Transverse colon (tissue), 4 donors: ENCODE measurements around the gene CNPPD1. TPM values are rescaled to one million over a fixed set of nuclear protein-coding genes. Genes with fewer than 3 reads are reported as not detected.
A peak's percentile ranks its signal among the peaks of the same experiment; 100 is the strongest.

ENCODE experiments used
- DNase-seq: peaks from one replicate; pipeline ENCODE4 v3.0.0-alpha.2; 2019
- H3K27ac ChIP-seq, 4 donors: fragments of 200-600 bp; sonication (generic); 2 replicates each; pipeline ENCODE4 v1.5.1; 2016 to 2018; ENCODE audit warnings: inconsistent platforms in 4 of 4
- H3K27me3 ChIP-seq: fragments of 200-600 bp; sonication (generic); 2 replicates; pipeline ENCODE4 v1.5.1; 2017; ENCODE audit warnings: inconsistent platforms
- H3K36me3 ChIP-seq, 4 donors: fragments of 200-600 bp; sonication (generic); 2 replicates each; pipeline ENCODE4 v1.5.1; 2017 to 2019; ENCODE audit warnings: inconsistent platforms in 4 of 4
- H3K4me1 ChIP-seq, 4 donors: fragments of 200-600 bp; sonication (generic); 2 replicates each; pipeline ENCODE4 v1.5.1; 2017 to 2020; ENCODE audit warnings: inconsistent platforms in 4 of 4
- H3K4me3 ChIP-seq, 4 donors: fragments of 200-600 bp; sonication (generic); 1 replicate in 1 of 4; 2 replicates in 3 of 4; pipeline versions ENCODE4 v1.5.1 to v1.6.1; 2017 to 2019; ENCODE audit warnings: inconsistent platforms in 4 of 4
- H3K9me3 ChIP-seq, 2 donors: fragments of 200-600 bp; sonication (generic); 2 replicates each; pipeline ENCODE4 v1.5.1; 2017 to 2019; ENCODE audit warnings: inconsistent platforms in 2 of 2
- EP300 ChIP-seq: sonication (generic); formaldehyde crosslinking; IDR thresholded peaks from one replicate; pipeline ENCODE4 v1.6.1; 2017; ENCODE audit warnings: antibody characterized with exemption, low read depth
- POLR2A ChIP-seq: fragments of 450-650 bp; IDR thresholded peaks from one replicate; pipeline ENCODE4 v1.6.1; 2016; ENCODE audit warnings: antibody characterized with exemption, mild to moderate bottlenecking, moderate library complexity
- POLR2AphosphoS5 ChIP-seq, 3 donors: sonication (generic); formaldehyde crosslinking; IDR thresholded peaks; one replicate each; pipeline ENCODE4 v1.6.1; 2016; ENCODE audit warnings: antibody characterized with exemption in 3 of 3
- WGBS, 2 donors: methylation state at CpG; one replicate each; pipeline ENCODE4 v1.1.5; 2018; ENCODE audit warnings: low coverage in 1 of 2; 5-methylcytosine and 5-hydroxymethylcytosine counted together
- in situ Hi-C, 4 donors: fragments of 200-750 bp; cut with MboI; loops; one replicate each; pipeline versions ENCODE4 v1.15.0 to v1.15.1; 2017; ENCODE audit warnings: low sequenced_read_pairs in 3 of 4, low pct_ligation_motif_present in 1 of 4, low pct_unique_long_range_greater_than_20kb in 1 of 4
- intact Hi-C: fragments of 100-400 bp; cut with DNase I; formaldehyde crosslinking; loops from one replicate; pipeline ENCODE4 v1.15.1; 2023; ENCODE audit warnings: low total_unique reads
- total RNA-seq, 4 donors: library from RNA; depleted of rRNA; stranded (reverse); fragments of >200 nt; gene quantifications; one replicate each; pipeline ENCODE4 v1.1.0, GENCODE V29; 2016
- TF ChIP-seq, protein P1 (sequence below), 5 experiments: fragments of 200-600 bp in 3 of 5; fragments of 450-650 bp in 2 of 5; sonication (generic) in 3 of 5; IDR thresholded peaks; 1 replicate in 2 of 5; 2 replicates in 3 of 5; pipeline ENCODE4 v1.5.1; 2016 to 2017; ENCODE audit warnings: antibody characterized with exemption in 5 of 5, inconsistent platforms in 3 of 5, mild to moderate bottlenecking in 2 of 5, moderate library complexity in 1 of 5

The CNPPD1 gene
- total RNA-seq, 4 donors from 2014 or later: 50.4 to 114 (median 106) TPM

DNA sequence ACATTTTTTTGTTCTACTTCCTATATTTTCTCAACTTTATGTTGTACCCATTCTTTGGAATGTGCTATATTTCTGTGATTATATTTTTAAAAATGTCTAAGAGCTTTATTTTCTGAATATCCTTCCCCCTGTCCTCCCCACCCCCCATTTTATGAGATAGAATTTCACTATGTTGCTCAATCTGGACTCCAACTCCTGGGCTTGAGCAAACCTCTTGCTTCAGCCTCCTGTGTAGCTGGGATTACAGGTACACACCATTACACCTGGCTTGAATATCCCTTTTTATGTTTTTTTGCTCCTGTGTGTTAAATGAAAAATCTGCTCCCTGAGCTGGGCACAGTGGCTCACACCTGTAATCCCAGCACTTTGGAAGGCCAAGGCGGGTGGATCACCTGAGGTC lies 20.7 kb upstream of the CNPPD1 start:
- no peaks in the 10 kb centered on the region for H3K36me3 ChIP-seq
- in situ Hi-C loops (no loop called here), intact Hi-C loops (no loop called here)
- WGBS, 2 donors: 100% methylated on average over 1 of the region's 1 CpG; no CpG with 5 or more reads in 1 of the 2 donors
- H3K27me3 ChIP-seq: peaks cover 10% of the 10 kb centered on the region
- TF ChIP-seq, protein P1, sequence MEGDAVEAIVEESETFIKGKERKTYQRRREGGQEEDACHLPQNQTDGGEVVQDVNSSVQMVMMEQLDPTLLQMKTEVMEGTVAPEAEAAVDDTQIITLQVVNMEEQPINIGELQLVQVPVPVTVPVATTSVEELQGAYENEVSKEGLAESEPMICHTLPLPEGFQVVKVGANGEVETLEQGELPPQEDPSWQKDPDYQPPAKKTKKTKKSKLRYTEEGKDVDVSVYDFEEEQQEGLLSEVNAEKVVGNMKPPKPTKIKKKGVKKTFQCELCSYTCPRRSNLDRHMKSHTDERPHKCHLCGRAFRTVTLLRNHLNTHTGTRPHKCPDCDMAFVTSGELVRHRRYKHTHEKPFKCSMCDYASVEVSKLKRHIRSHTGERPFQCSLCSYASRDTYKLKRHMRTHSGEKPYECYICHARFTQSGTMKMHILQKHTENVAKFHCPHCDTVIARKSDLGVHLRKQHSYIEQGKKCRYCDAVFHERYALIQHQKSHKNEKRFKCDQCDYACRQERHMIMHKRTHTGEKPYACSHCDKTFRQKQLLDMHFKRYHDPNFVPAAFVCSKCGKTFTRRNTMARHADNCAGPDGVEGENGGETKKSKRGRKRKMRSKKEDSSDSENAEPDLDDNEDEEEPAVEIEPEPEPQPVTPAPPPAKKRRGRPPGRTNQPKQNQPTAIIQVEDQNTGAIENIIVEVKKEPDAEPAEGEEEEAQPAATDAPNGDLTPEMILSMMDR (IDR thresholded peaks at IDR 0.05): no peak
- TF ChIP-seq POLR2AphosphoS5 (IDR thresholded peaks at IDR 0.05): no peak
- no peak for TF ChIP-seq EP300
- no peak for TF ChIP-seq POLR2A
- no peak for DNase-seq
- no peaks in the 10 kb centered on the region for H3K4me1 ChIP-seq
- no peak overlapping the region for H3K4me3 ChIP-seq
- H3K9me3 ChIP-seq: no peaks in the 10 kb centered on the region
- no peak overlapping the region for H3K27ac ChIP-seq

DNA sequence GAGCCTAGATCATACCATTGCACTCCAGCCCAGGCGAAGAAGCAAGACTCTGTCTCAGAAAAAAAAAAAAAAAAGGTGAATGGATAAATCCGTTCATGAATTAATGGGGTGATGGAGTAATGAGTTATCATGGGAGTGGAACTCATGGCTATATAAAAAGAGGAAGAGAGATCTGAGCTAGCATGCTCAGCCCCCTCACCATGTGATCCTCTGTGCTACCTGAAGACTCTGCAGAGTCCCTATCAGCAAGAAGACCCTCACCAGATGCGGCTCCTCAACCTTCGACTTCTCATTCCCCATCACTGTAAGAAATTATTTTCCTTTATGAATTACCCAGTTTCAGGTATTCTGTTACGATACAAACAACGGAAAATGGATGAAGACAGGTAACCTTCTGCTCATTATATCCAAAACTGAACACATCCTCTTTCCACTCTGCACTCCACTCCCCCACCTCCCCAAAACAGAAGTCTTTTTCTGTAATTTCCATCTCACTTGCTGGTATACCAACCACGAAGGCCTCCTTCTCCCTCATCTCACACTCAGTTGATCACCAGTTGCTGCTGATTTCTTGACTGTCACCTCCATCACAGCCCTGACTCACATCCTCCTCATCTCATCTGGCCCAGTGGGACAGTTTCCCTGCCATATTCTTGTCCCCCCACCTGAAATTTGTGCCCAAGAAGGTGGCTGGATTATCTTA lies 10.2 kb upstream of the CNPPD1 start:
- Histone ChIP-seq H3K27ac (no peak overlapping the region), H3K27me3 (no peaks in the 10 kb centered on the region), H3K36me3 (peaks cover 0 to 18% (median 3%) of the 10 kb centered on the region in 4 donors), H3K9me3 (no peaks in the 10 kb centered on the region), H3K4me1 (peaks cover 0 to 20% (median 9%) of the 10 kb centered on the region in 4 donors), H3K4me3 (no peak overlapping the region)
- in situ Hi-C loops (no loop called here), intact Hi-C loops (no loop called here)
- WGBS, 2 donors: 82 to 87% methylated on average over 6 to 7 of the region's 7 CpGs
- DNase-seq: no peak
- TF ChIP-seq EP300 (no peak), POLR2A (no peak), POLR2AphosphoS5 (IDR thresholded peaks at IDR 0.05) (no peak)
- TF ChIP-seq, protein P1 (IDR thresholded peaks at IDR 0.05): no peak

DNA sequence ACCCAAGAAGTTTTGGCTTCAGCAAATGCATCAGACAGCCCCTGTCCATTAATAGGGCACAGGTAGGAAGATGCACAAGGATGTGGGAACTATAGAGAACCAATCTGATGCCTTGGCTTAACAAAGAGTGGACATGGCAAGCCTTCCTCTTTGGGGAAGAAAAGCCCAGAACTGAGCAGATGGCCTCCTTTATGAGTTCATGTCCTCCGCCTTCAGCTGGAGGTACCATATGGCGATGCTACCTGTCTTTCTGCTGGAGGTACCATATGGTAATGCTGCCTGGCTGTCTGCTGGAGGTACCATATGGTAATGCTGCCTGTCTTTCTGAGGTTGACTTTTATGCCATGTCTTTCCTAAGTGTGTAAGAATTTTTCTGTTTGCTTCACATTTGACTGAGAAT lies 7.4 kb upstream of the CNPPD1 start:
- intact Hi-C loops: no loop called here
- in situ Hi-C loops: no loop called here
- Histone ChIP-seq H3K27ac (peak overlapping the region in 3 of 4 donors; percentile 50 to 79 (median 71)), H3K27me3 (no peaks in the 10 kb centered on the region), H3K9me3 (no peaks in the 10 kb centered on the region), H3K4me3 (no peak overlapping the region), H3K4me1 (peaks cover 5 to 44% (median 18%) of the 10 kb centered on the region in 4 donors), H3K36me3 (peaks cover 0 to 41% (median 9%) of the 10 kb centered on the region in 4 donors)
- TF ChIP-seq POLR2A (no peak), EP300 (no peak), POLR2AphosphoS5 (IDR thresholded peaks at IDR 0.05) (no peak)
- TF ChIP-seq, protein P1 (IDR thresholded peaks at IDR 0.05): no peak
- no peak for DNase-seq
- WGBS, 2 donors: 93 to 100% methylated on average over 1 to 2 of the region's 2 CpGs

DNA sequence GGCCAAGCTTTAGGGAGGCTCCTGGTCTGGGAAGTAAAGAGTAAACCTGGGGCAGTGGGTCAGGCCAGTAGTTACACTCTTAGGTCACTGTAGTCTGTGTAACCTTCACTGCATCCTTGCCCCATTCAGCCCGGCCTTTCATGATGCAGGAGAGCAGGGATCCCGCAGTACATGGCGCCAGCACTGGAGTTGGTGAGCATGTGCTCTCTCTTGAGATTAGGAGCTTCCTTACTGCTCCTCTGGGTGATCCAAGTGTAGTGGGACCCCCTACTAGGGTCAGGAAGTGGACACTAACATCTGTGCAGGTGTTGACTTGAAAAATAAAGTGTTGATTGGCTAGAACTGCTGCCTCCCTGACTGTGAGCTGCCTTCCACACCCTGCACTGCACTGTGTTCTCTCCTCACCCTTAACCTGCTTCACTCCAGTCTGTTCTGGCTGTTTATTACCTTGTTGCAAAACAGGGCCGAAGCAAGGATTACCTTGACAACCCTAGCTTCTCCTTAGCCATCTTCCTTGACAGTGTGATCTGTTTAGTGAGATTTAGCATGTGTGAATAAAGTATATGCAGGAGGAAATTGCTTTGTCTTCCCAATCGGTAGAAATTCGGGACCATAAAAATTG lies 6.5 kb upstream of the CNPPD1 start:
- 53 to 85% methylated on average over 3 to 6 of the region's 6 CpGs for whole genome bisulfite sequencing, 2 donors
- in situ Hi-C loops (no loop called here), intact Hi-C loops (no loop called here)
- DNase-seq: peak; percentile 38
- Histone ChIP-seq H3K9me3 (no peaks in the 10 kb centered on the region), H3K36me3 (peaks cover 0 to 41% (median 9%) of the 10 kb centered on the region in 4 donors), H3K4me3 (no peak overlapping the region), H3K27ac (peak overlapping the region; percentile 47 to 79 (median 74)), H3K27me3 (no peaks in the 10 kb centered on the region), H3K4me1 (peaks cover 9 to 50% (median 24%) of the 10 kb centered on the region in 4 donors)
- TF ChIP-seq, protein P1 (IDR thresholded peaks at IDR 0.05): no peak
- TF ChIP-seq POLR2AphosphoS5 (IDR thresholded peaks at IDR 0.05) (peak in 2 of 3 donors; percentile 40 to 59), EP300 (no peak), POLR2A (no peak)
